H9 (cell line): Measurements from ENCODE around the gene TRPM3. TPM values are rescaled to one million over a fixed set of nuclear protein-coding genes. Genes with fewer than 3 reads are reported as not detected.

Experiments
- DNase-seq: peaks from one replicate; pipeline ENCODE4 v3.0.0-alpha.2; 2017
- H2AFZ ChIP-seq: one replicate; pipeline ENCODE4 v1.6.1; 2013; ENCODE audit warnings: mild to moderate bottlenecking, low read length, control low read depth, moderate library complexity
- H2AK5ac ChIP-seq: 2 replicates; pipeline ENCODE4 v1.6.1; 2013; ENCODE audit warnings: low read length, control low read depth, mixed read lengths; ENCODE audit not compliant: insufficient read length
- H2BK120ac ChIP-seq: one replicate; pipeline ENCODE4 v1.6.1; 2013; ENCODE audit warnings: low read depth, mild to moderate bottlenecking, low read length, control low read depth, inconsistent platforms; ENCODE audit not compliant: poor library complexity, severe bottlenecking
- H2BK12ac ChIP-seq: 2 replicates; pipeline ENCODE4 v1.6.1; 2013; ENCODE audit warnings: low read length, control low read depth, mixed read lengths, low read depth; ENCODE audit not compliant: insufficient read length
- H2BK15ac ChIP-seq: 2 replicates; pipeline ENCODE4 v1.6.1; 2013; ENCODE audit warnings: low read depth, low read length, control low read depth
- H2BK20ac ChIP-seq: one replicate; pipeline ENCODE4 v1.6.1; 2013; ENCODE audit warnings: low read depth, mild to moderate bottlenecking, low read length, control low read depth, inconsistent platforms; ENCODE audit not compliant: poor library complexity, severe bottlenecking
- H2BK5ac ChIP-seq: 2 replicates; pipeline ENCODE4 v1.6.1; 2013; ENCODE audit warnings: low read length, control low read depth, mixed read lengths; ENCODE audit not compliant: insufficient read length
- H3K14ac ChIP-seq: 2 replicates; pipeline ENCODE4 v1.6.1; 2013; ENCODE audit warnings: low read length, control low read depth; ENCODE audit not compliant: insufficient read depth
- H3K18ac ChIP-seq: 2 replicates; pipeline ENCODE4 v1.6.1; 2013; ENCODE audit warnings: low read depth, mild to moderate bottlenecking, mixed read lengths, low read length, control low read depth; ENCODE audit not compliant: insufficient read length
- H3K23ac ChIP-seq: 2 replicates; pipeline ENCODE4 v1.6.1; 2013; ENCODE audit warnings: low read length, control low read depth, mixed read lengths, low read depth; ENCODE audit not compliant: insufficient read length
- H3K23me2 ChIP-seq: 2 replicates; pipeline ENCODE4 v1.6.1; 2013; ENCODE audit warnings: low read depth, mild to moderate bottlenecking, mixed read lengths, low read length, control low read depth; ENCODE audit not compliant: insufficient read length, poor library complexity, severe bottlenecking
- H3K27ac ChIP-seq: 2 replicates; pipeline ENCODE4 v1.5.1; 2013; ENCODE audit warnings: low read length, control low read depth, mixed read lengths, low read depth; ENCODE audit not compliant: insufficient read length
- H3K27me3 ChIP-seq: 2 replicates; pipeline ENCODE4 v1.6.1; 2013; ENCODE audit warnings: low read length, control low read depth, inconsistent platforms; ENCODE audit not compliant: insufficient read depth
- H3K4ac ChIP-seq: 2 replicates; pipeline ENCODE4 v1.6.1; 2013; ENCODE audit warnings: low read depth, mild to moderate bottlenecking, control low read depth, inconsistent platforms, low read length, moderate library complexity
- H3K4me1 ChIP-seq: 2 replicates; pipeline ENCODE4 v1.6.1; 2013; ENCODE audit warnings: low read length, control low read depth, inconsistent platforms; ENCODE audit not compliant: insufficient read depth
- H3K4me2 ChIP-seq: 2 replicates; pipeline ENCODE4 v1.6.1; 2013; ENCODE audit warnings: low read length, control low read depth, mixed read lengths; ENCODE audit not compliant: insufficient read length, insufficient read depth
- H3K56ac ChIP-seq: 2 replicates; pipeline ENCODE4 v1.6.1; 2013; ENCODE audit warnings: low read depth, mild to moderate bottlenecking, mixed read lengths, low read length, control low read depth; ENCODE audit not compliant: insufficient read length
- H3K79me1 ChIP-seq: 2 replicates; pipeline ENCODE4 v1.6.1; 2013; ENCODE audit warnings: low read depth, mild to moderate bottlenecking, moderate library complexity, low read length, control low read depth, inconsistent platforms; ENCODE audit not compliant: insufficient read depth, poor library complexity, severe bottlenecking
- H3K79me2 ChIP-seq: 2 replicates; pipeline ENCODE4 v1.6.1; 2013; ENCODE audit warnings: low read length, control low read depth, inconsistent platforms; ENCODE audit not compliant: insufficient read depth
- H3K9ac ChIP-seq: 2 replicates; pipeline ENCODE4 v1.6.1; 2013; ENCODE audit warnings: low read length, control low read depth, mixed read lengths; ENCODE audit not compliant: insufficient read length; ENCODE audit errors: extremely low read depth
- H3K9me3 ChIP-seq: one replicate; pipeline ENCODE4 v1.6.1; 2013; ENCODE audit warnings: low read depth, low read length, inconsistent platforms; ENCODE audit not compliant: control insufficient read depth
- H3T11ph ChIP-seq: one replicate; pipeline ENCODE4 v1.6.1; 2013; ENCODE audit warnings: mild to moderate bottlenecking, low read length, control low read depth, inconsistent platforms
- H4K20me1 ChIP-seq: one replicate; pipeline ENCODE4 v1.6.1; 2013; ENCODE audit not compliant: control insufficient read depth, insufficient read length, insufficient read depth
- H4K5ac ChIP-seq: 2 replicates; pipeline ENCODE4 v1.6.1; 2013; ENCODE audit warnings: low read depth, mild to moderate bottlenecking, mixed read lengths, low read length, control low read depth; ENCODE audit not compliant: insufficient read length
- H4K8ac ChIP-seq: replicated peaks from 2 replicates; pipeline ENCODE4 v1.6.1; 2013; ENCODE audit warnings: low read length, control low read depth, mixed read lengths, low read depth; ENCODE audit not compliant: insufficient read length
- H4K91ac ChIP-seq: 2 replicates; pipeline ENCODE4 v1.6.1; 2013; ENCODE audit warnings: low read depth, mild to moderate bottlenecking, moderate library complexity, mixed read lengths, low read length, control low read depth; ENCODE audit not compliant: insufficient read length
- H3K27ac Mint-ChIP-seq, 3 experiments: 2 replicates in 2 of 3; 3 replicates in 1 of 3; pipeline ENCODE4 v1.8.0; 2020 to 2021; ENCODE audit warnings: mixed read lengths in 3 of 3, mild to moderate bottlenecking in 1 of 3, moderate library complexity in 1 of 3
- H3K27me3 Mint-ChIP-seq: 2 replicates; pipeline ENCODE4 v1.8.0; 2021; ENCODE audit warnings: low read depth, mild to moderate bottlenecking, moderate library complexity, mixed read lengths
- H3K36me3 Mint-ChIP-seq, 3 experiments: 2 replicates in 2 of 3; 3 replicates in 1 of 3; pipeline ENCODE4 v1.8.0; 2020 to 2021; ENCODE audit warnings: low read depth in 3 of 3, mixed read lengths in 3 of 3; ENCODE audit not compliant: insufficient read depth in 1 of 3
- H3K4me1 Mint-ChIP-seq, 2 experiments: 2 replicates each; pipeline ENCODE4 v1.8.0; 2020; ENCODE audit warnings: mixed read lengths in 2 of 2
- H3K4me3 Mint-ChIP-seq, 2 experiments: 2 replicates in 1 of 2; 3 replicates in 1 of 2; pipeline ENCODE4 v1.8.0; 2020 to 2021; ENCODE audit warnings: mild to moderate bottlenecking in 2 of 2, mixed read lengths in 2 of 2, moderate library complexity in 1 of 2
- H3K9me3 Mint-ChIP-seq, 2 experiments: 2 replicates in 1 of 2; 3 replicates in 1 of 2; pipeline ENCODE4 v1.8.0; 2020; ENCODE audit warnings: mild to moderate bottlenecking in 2 of 2, mixed read lengths in 2 of 2, moderate library complexity in 1 of 2
- WGBS: extraction: QIAGEN DNeasy Blood & Tissue Kit; methylation state at CpG from one replicate; pipeline ENCODE4 v1.1.7; 2013; ENCODE audit warnings: missing lambda C conversion rate, low lambda C conversion rate, mixed read lengths; ENCODE audit not compliant: insufficient read length; ENCODE audit errors: extremely low coverage; 5-methylcytosine and 5-hydroxymethylcytosine counted together
- total RNA-seq: library from RNA; stranded (reverse); gene quantifications from 2 replicates; pipeline ENCODE4 v1.2.1, GENCODE V29; 2021
- TF ChIP-seq, protein P1 (sequence below): fragments of 200-600 bp; sonication (generic); conservative IDR thresholded peaks from 3 replicates; pipeline ENCODE4 v1.8.0; 2021; ENCODE audit warnings: antibody characterized with exemption, mild to moderate bottlenecking

TRPM3 gene
- total RNA-seq, 1 experiment from 2014 or later: 10.3 TPM

DNA sequence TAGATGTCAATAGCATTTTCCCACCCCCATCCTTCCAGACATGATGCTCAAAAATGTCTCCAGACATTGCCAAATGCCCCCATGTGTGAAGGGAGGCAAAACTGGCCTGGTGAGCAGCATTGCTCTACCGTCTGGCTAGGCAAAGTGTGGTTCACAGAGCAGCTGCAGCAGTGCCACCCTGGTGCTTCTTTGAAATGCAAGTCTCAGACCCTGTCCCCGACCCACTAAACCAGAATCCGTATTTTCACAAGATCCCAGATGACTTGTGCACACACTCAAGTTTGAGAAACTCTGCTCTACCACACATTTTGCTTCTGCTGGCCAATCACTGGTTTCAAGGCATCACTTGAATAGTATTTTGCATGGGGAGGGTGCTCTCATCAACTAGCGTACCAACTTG, 480.4 kb downstream of the TRPM3 start:
- Histone ChIP-seq H4K8ac (no peak overlapping the region), H2BK20ac (no peak overlapping the region), H3K56ac (no peak overlapping the region), H3K14ac (no peak overlapping the region), H3K4me1 (no peaks in the 10 kb centered on the region), H3K23me2 (no peaks in the 10 kb centered on the region), H3T11ph (no peak overlapping the region), H4K5ac (no peak overlapping the region), H4K20me1 (no peaks in the 10 kb centered on the region), H3K79me2 (no peaks in the 10 kb centered on the region), H2AK5ac (no peak overlapping the region), H2BK5ac (no peak overlapping the region), H3K9ac (no peak overlapping the region), H2BK120ac (no peak overlapping the region), H3K27ac (no peak overlapping the region), H3K79me1 (no peaks in the 10 kb centered on the region), H3K4ac (no peak overlapping the region), H2AFZ (no peak overlapping the region), H3K9me3 (no peaks in the 10 kb centered on the region), H2BK12ac (no peak overlapping the region), H3K4me2 (no peak overlapping the region), H4K91ac (no peak overlapping the region), H2BK15ac (no peak overlapping the region), H3K18ac (no peak overlapping the region), H3K27me3 (no peaks in the 10 kb centered on the region), H3K23ac (no peak overlapping the region)
- TF ChIP-seq, protein P1, sequence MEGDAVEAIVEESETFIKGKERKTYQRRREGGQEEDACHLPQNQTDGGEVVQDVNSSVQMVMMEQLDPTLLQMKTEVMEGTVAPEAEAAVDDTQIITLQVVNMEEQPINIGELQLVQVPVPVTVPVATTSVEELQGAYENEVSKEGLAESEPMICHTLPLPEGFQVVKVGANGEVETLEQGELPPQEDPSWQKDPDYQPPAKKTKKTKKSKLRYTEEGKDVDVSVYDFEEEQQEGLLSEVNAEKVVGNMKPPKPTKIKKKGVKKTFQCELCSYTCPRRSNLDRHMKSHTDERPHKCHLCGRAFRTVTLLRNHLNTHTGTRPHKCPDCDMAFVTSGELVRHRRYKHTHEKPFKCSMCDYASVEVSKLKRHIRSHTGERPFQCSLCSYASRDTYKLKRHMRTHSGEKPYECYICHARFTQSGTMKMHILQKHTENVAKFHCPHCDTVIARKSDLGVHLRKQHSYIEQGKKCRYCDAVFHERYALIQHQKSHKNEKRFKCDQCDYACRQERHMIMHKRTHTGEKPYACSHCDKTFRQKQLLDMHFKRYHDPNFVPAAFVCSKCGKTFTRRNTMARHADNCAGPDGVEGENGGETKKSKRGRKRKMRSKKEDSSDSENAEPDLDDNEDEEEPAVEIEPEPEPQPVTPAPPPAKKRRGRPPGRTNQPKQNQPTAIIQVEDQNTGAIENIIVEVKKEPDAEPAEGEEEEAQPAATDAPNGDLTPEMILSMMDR: no peak
- Mint-ChIP-seq H3K9me3 (no peaks in the 10 kb centered on the region; a peak in 1 of 5 replicates), H3K27ac (no peak overlapping the region), H3K36me3 (no peaks in the 10 kb centered on the region; a peak in 1 of 7 replicates), H3K27me3 (no peaks in the 10 kb centered on the region), H3K4me3 (0 out of 5 replicates have a peak overlapping the region, but pooled peaks of 1 of the 2 experiments have one; percentile 44), H3K4me1 (peaks cover 11 to 22% of the 10 kb centered on the region in 2 experiments)
- WGBS: no CpG with 5 or more reads among the region's 4 CpGs
- no peak for DNase-seq
